Stomach (tissue), 19 donors: ENCODE results near the gene OR5K2. TPM values are rescaled to one million over a fixed set of nuclear protein-coding genes. Genes with fewer than 3 reads are reported as not detected.

Experiments used
- DNase-seq, 2 donors: peaks; one replicate each; pipeline versions ENCODE4 v3.0.0 to v3.0.0-alpha.2; 2013 to 2019
- H3K27ac ChIP-seq, 5 donors: fragments of 200-600 bp in 4 of 5; sonication (generic) in 4 of 5; one replicate each; pipeline ENCODE4 v1.5.1; 2013 to 2019; ENCODE audit warnings: mild to moderate bottlenecking in 1 of 5, moderate library complexity in 1 of 5
- H3K27me3 ChIP-seq, 3 donors: fragments of 200-600 bp; sonication (generic); one replicate each; pipeline ENCODE4 v1.5.1; 2017 to 2019; ENCODE audit warnings: mixed run types in 1 of 3
- H3K36me3 ChIP-seq, 4 donors: fragments of 200-600 bp; sonication (generic); 1 replicate in 3 of 4; 2 replicates in 1 of 4; pipeline ENCODE4 v1.5.1; 2016 to 2019
- H3K4me1 ChIP-seq, 4 donors: fragments of 200-600 bp; sonication (generic); one replicate each; pipeline ENCODE4 v1.5.1; 2016 to 2019
- H3K4me3 ChIP-seq, 4 donors: fragments of 200-600 bp; sonication (generic) in 3 of 4; one replicate each; pipeline ENCODE4 v1.5.1; 2016 to 2019; ENCODE audit warnings: mild to moderate bottlenecking in 1 of 4
- H3K9me3 ChIP-seq, 4 donors: fragments of 200-600 bp; sonication (generic); one replicate each; pipeline ENCODE4 v1.5.1; 2016 to 2019
- CTCF ChIP-seq, 7 experiments: fragments of 450-650 bp in 4 of 7; fragments of 200-600 bp in 3 of 7; sonication (generic) in 3 of 7; IDR thresholded peaks; one replicate each; pipeline ENCODE4 v1.5.1; 2016 to 2019; ENCODE audit warnings: antibody characterized with exemption in 7 of 7, control low read depth in 2 of 7, mild to moderate bottlenecking in 1 of 7
- EP300 ChIP-seq: sonication (generic); formaldehyde crosslinking; IDR thresholded peaks from one replicate; pipeline ENCODE4 v1.6.1; 2017; ENCODE audit warnings: antibody characterized with exemption
- POLR2A ChIP-seq, 4 donors: fragments of 450-650 bp; IDR thresholded peaks; one replicate each; pipeline ENCODE4 v1.6.1; 2016; ENCODE audit warnings: antibody characterized with exemption in 4 of 4, control low read depth in 2 of 4, mild to moderate bottlenecking in 1 of 4, moderate library complexity in 1 of 4
- POLR2AphosphoS5 ChIP-seq, 3 donors: sonication (generic); formaldehyde crosslinking; IDR thresholded peaks; one replicate each; pipeline ENCODE4 v1.6.1; 2016; ENCODE audit warnings: antibody characterized with exemption in 3 of 3
- WGBS, 5 donors: extraction: QIAGEN DNeasy Blood & Tissue Kit in 3 of 5; methylation state at CpG; one replicate each; pipeline versions ENCODE4 v1.1.5 to v1.1.7; 2013 to 2018; 5-methylcytosine and 5-hydroxymethylcytosine counted together
- intact Hi-C: fragments of 100-400 bp; cut with DNase I; formaldehyde crosslinking; loops from one replicate; pipeline ENCODE4 v1.15.1; 2023; ENCODE audit warnings: low total_unique reads
- long read RNA-seq, 10 donors: transcript quantifications; one replicate each; lab custom pipeline, GENCODE V29; 2026
- polyA plus RNA-seq, 3 donors: library from polyadenylated mRNA; stranded (reverse); fragments of 200-250 nt; gene quantifications; one replicate each; pipeline ENCODE4 v1.2.3, GENCODE V29; 2013
- total RNA-seq, 5 donors: library from RNA; depleted of rRNA; stranded (reverse); fragments of >200 nt; gene quantifications; one replicate each; pipeline versions ENCODE4 v1.1.0 to v1.2.3, GENCODE V29; 2014 to 2016
- donor health status: healthy with polysubstance abuse.
- donor health status: Bipolar disorder and iron deficiency.
- donor health status: healthy.

Gene OR5K2
- total RNA-seq = not detected
- polyA plus RNA-seq = not detected
- long read RNA-seq, donor 1 = 0 reads
- long read RNA-seq, donor 2, partial matches to known transcripts = 0 of 1 reads
- long read RNA-seq, donor 2, other reads (novel, unspliced or antisense) = 0 of 1 reads
- long read RNA-seq, donor 3 = 0 reads
- long read RNA-seq, donor 4 = 0 reads
- long read RNA-seq, donor 5, partial matches to known transcripts = 0 of 1 reads
- long read RNA-seq, donor 5, other reads (novel, unspliced or antisense) = 0 of 1 reads
- long read RNA-seq, donor 6 = 0 reads
- long read RNA-seq, donor 7 = 0 reads
- long read RNA-seq, donor 8 = 0 reads
- long read RNA-seq, donor 9 = 0 reads
- long read RNA-seq, donor 10 = 0 reads

- 68 to 83% (median 78%) methylated on average over 2 of the region's 2 CpGs for WGBS, 5 donors
- Histone ChIP-seq H3K4me3 (no peak within 1 kb of the TSS), H3K27me3 (no peaks in the 10 kb centered on the region), H3K9me3 (no peaks in the 10 kb centered on the region), H3K27ac (no peak within 1 kb of the TSS), H3K4me1 (no peaks in the 10 kb centered on the region), H3K36me3 (no peaks in the 10 kb centered on the region)
- intact Hi-C loops = no loop called here
- no peak for TF ChIP-seq CTCF (IDR thresholded peaks at IDR 0.05)
- no peak for TF ChIP-seq POLR2A (IDR thresholded peaks at IDR 0.05)
- no peak for TF ChIP-seq POLR2AphosphoS5 (IDR thresholded peaks at IDR 0.05)
- no peak for TF ChIP-seq EP300
- no peak for DNase-seq
These were observed at the start of gene OR5K2 for GRCh38 chr3:98497381-98497780. TSS of gene OR5K2 (plus strand) at chr3:98497681. CDS start at chr3:98497681, 0 bp downstream.

- 82 to 88% (median 84%) methylated on average over 7 of the region's 7 CpGs for WGBS, 5 donors
- TF ChIP-seq EP300 = no peak
- no peak for TF ChIP-seq POLR2AphosphoS5 (IDR thresholded peaks at IDR 0.05)
- TF ChIP-seq POLR2A (IDR thresholded peaks at IDR 0.05) = no peak
- TF ChIP-seq CTCF (IDR thresholded peaks at IDR 0.05) = no peak
- Histone ChIP-seq H3K4me3 (no peak overlapping the region), H3K27me3 (no peaks in the 10 kb centered on the region), H3K9me3 (no peaks in the 10 kb centered on the region), H3K36me3 (no peaks in the 10 kb centered on the region), H3K4me1 (no peaks in the 10 kb centered on the region), H3K27ac (no peak overlapping the region)
- intact Hi-C loops = no loop called here
- no peak for DNase-seq
These were observed 47.8 kb upstream of the OR5K2 start for GRCh38 chr3:98449606-98450193.

- no peak for DNase-seq
- Histone ChIP-seq H3K4me3 (no peak overlapping the region), H3K27me3 (no peaks in the 10 kb centered on the region), H3K36me3 (no peaks in the 10 kb centered on the region), H3K4me1 (no peaks in the 10 kb centered on the region), H3K27ac (no peak overlapping the region), H3K9me3 (no peaks in the 10 kb centered on the region)
- intact Hi-C loops = no loop called here
- WGBS, 5 donors = 81 to 95% (median 87%) methylated on average over 4 of the region's 4 CpGs
- no peak for TF ChIP-seq POLR2AphosphoS5 (IDR thresholded peaks at IDR 0.05)
- no peak for TF ChIP-seq CTCF (IDR thresholded peaks at IDR 0.05)
- TF ChIP-seq EP300 = no peak
- no peak for TF ChIP-seq POLR2A (IDR thresholded peaks at IDR 0.05)
These were observed 47.1 kb upstream of the OR5K2 start for GRCh38 chr3:98450372-98450771.

- intact Hi-C loops = no loop called here
- Histone ChIP-seq H3K9me3 (peaks cover 0 to 8% (median 0%) of the 10 kb centered on the region in 4 donors), H3K4me3 (no peak overlapping the region), H3K36me3 (no peaks in the 10 kb centered on the region), H3K27ac (no peak overlapping the region), H3K4me1 (no peaks in the 10 kb centered on the region), H3K27me3 (no peaks in the 10 kb centered on the region)
- TF ChIP-seq CTCF (IDR thresholded peaks at IDR 0.05) (no peak), EP300 (no peak), POLR2AphosphoS5 (IDR thresholded peaks at IDR 0.05) (no peak), POLR2A (IDR thresholded peaks at IDR 0.05) (no peak)
- DNase-seq = no peak
These were observed 43.7 kb upstream of the OR5K2 start for GRCh38 chr3:98453827-98454226.
